Ishikawa (cell line): Measurements from ENCODE around the gene MACROD2.

Experiments
- CREB1 ChIP-seq: IDR thresholded peaks from 2 replicates; pipeline ENCODE4 v1.6.1; 2012; ENCODE audit warnings: low read depth
- EGR1 ChIP-seq: IDR thresholded peaks from 2 replicates; pipeline ENCODE4 v1.6.1; 2012
- EP300 ChIP-seq: IDR thresholded peaks from 2 replicates; pipeline ENCODE4 v1.6.1; 2012; ENCODE audit warnings: borderline replicate concordance
- MAX ChIP-seq: IDR thresholded peaks from 2 replicates; pipeline ENCODE4 v1.6.1; 2012
- RAD21 ChIP-seq: IDR thresholded peaks from 2 replicates; pipeline ENCODE4 v1.6.1; 2012; ENCODE audit warnings: low read depth
- REST ChIP-seq: IDR thresholded peaks from 2 replicates; pipeline ENCODE4 v1.6.1; 2012; ENCODE audit warnings: low read depth, mild to moderate bottlenecking
- TAF1 ChIP-seq: IDR thresholded peaks from 2 replicates; pipeline ENCODE4 v1.6.1; 2012; ENCODE audit warnings: low read depth, mild to moderate bottlenecking
- YY1 ChIP-seq: IDR thresholded peaks from 2 replicates; pipeline ENCODE4 v1.6.1; 2012; ENCODE audit warnings: low read depth

- TF ChIP-seq MAX (no peak), REST (no peak), TAF1 (no peak), YY1 (no peak), RAD21 (no peak), EP300 (no peak), CREB1 (no peak), EGR1 (no peak)
These were observed 1816.6 kb downstream of the MACROD2 start for GRCh38 chr20:15811951-15812350.
